Thymus (tissue), 14 donors: ENCODE data around the gene DLD. TPM values are rescaled to one million over a fixed set of nuclear protein-coding genes. Genes with fewer than 3 reads are reported as not detected.
"Not testable (repeated sequence)": the region's sequence is repeated elsewhere in the genome, so short reads cannot be mapped to it uniquely, and the experiment has no call there.

ENCODE experiments used
- DNase-seq, 9 donors: peaks; one replicate each; pipeline ENCODE4 v3.0.0-alpha.2; 2013; ENCODE audit warnings: low spot score in 9 of 9, low read depth in 6 of 9, missing footprints in 1 of 9
- H3K27ac ChIP-seq, 2 donors: one replicate each; pipeline ENCODE4 v1.5.1; 2013; ENCODE audit warnings: control low read depth in 1 of 2, low read depth in 1 of 2, low read length in 1 of 2, mild to moderate bottlenecking in 1 of 2, moderate library complexity in 1 of 2
- H3K27me3 ChIP-seq, 2 donors: one replicate each; pipeline ENCODE4 v1.5.1; 2013; ENCODE audit warnings: low read length in 1 of 2; ENCODE audit not compliant: control insufficient read depth in 2 of 2, insufficient read depth in 1 of 2
- H3K36me3 ChIP-seq, 2 donors: one replicate each; pipeline ENCODE4 v1.5.1; 2013; ENCODE audit warnings: low read length in 1 of 2, mild to moderate bottlenecking in 1 of 2, moderate library complexity in 1 of 2; ENCODE audit not compliant: control insufficient read depth in 2 of 2, insufficient read depth in 2 of 2
- H3K4me1 ChIP-seq, 2 donors: one replicate each; pipeline ENCODE4 v1.5.1; 2013; ENCODE audit warnings: low read length in 2 of 2; ENCODE audit not compliant: control insufficient read depth in 2 of 2, insufficient read depth in 2 of 2
- H3K4me3 ChIP-seq, 2 donors: one replicate each; pipeline ENCODE4 v1.5.1; 2013; ENCODE audit warnings: low read length in 2 of 2, control low read depth in 1 of 2, mild to moderate bottlenecking in 1 of 2
- H3K9me3 ChIP-seq, 2 donors: one replicate each; pipeline ENCODE4 v1.5.1; 2013; ENCODE audit warnings: low read length in 1 of 2, mild to moderate bottlenecking in 1 of 2; ENCODE audit not compliant: control insufficient read depth in 2 of 2, insufficient read depth in 1 of 2
- WGBS: extraction: QIAGEN DNeasy Blood & Tissue Kit; methylation state at CpG from one replicate; pipeline ENCODE4 v1.1.7; 2013; 5-methylcytosine and 5-hydroxymethylcytosine counted together
- long read RNA-seq, 10 donors: transcript quantifications; one replicate each; lab custom pipeline, GENCODE V29; 2026
- polyA plus RNA-seq: library from polyadenylated mRNA; stranded (reverse); fragments of 200-250 nt; gene quantifications from one replicate; pipeline ENCODE4 v1.2.3, GENCODE V29; 2013
- total RNA-seq: library from RNA; stranded (reverse); fragments of 120-200 nt; gene quantifications from one replicate; pipeline ENCODE4 v1.2.4, GENCODE V29; 2013
- donor health status: healthy.

DLD gene
- total RNA-seq, result 42.4 TPM
- polyA plus RNA-seq, result 44.2 TPM
- long read RNA-seq, donor 1, partial matches to known transcripts, result 0 of 3 reads
- long read RNA-seq, donor 1, other reads (novel, unspliced or antisense), result 0 of 3 reads
- long read RNA-seq, donor 2, result 0 reads
- long read RNA-seq, donor 3, transcript DLD-201 (14 exons, 3,755 nt), result major isoform, 27 of 184 reads
- long read RNA-seq, donor 3, partial matches to known transcripts, result 111 of 184 reads
- long read RNA-seq, donor 3, other reads (novel, unspliced or antisense), result 44 of 184 reads
- long read RNA-seq, donor 4, transcript DLD-201 (14 exons, 3,755 nt), result major isoform, 6 of 14 reads
- long read RNA-seq, donor 4, partial matches to known transcripts, result 5 of 14 reads
- long read RNA-seq, donor 4, other reads (novel, unspliced or antisense), result 0 of 14 reads
- long read RNA-seq, donor 5, transcript DLD-201 (14 exons, 3,755 nt), result major isoform, 26 of 74 reads
- long read RNA-seq, donor 5, partial matches to known transcripts, result 42 of 74 reads
- long read RNA-seq, donor 5, other reads (novel, unspliced or antisense), result 0 of 74 reads
- long read RNA-seq, donor 6, transcript DLD-201 (14 exons, 3,755 nt), result major isoform, 19 of 20 reads
- long read RNA-seq, donor 6, partial matches to known transcripts, result 0 of 20 reads
- long read RNA-seq, donor 6, other reads (novel, unspliced or antisense), result 0 of 20 reads
- long read RNA-seq, donor 7, transcript DLD-201 (14 exons, 3,755 nt), result major isoform, 36 of 52 reads
- long read RNA-seq, donor 7, partial matches to known transcripts, result 13 of 52 reads
- long read RNA-seq, donor 7, other reads (novel, unspliced or antisense), result 0 of 52 reads
- long read RNA-seq, donor 8, transcript DLD-201 (14 exons, 3,755 nt), result major isoform, 9 of 41 reads
- long read RNA-seq, donor 8, partial matches to known transcripts, result 32 of 41 reads
- long read RNA-seq, donor 8, other reads (novel, unspliced or antisense), result 0 of 41 reads
- long read RNA-seq, donor 9, transcript DLD-201 (14 exons, 3,755 nt), result major isoform, 18 of 29 reads
- long read RNA-seq, donor 9, partial matches to known transcripts, result 10 of 29 reads
- long read RNA-seq, donor 9, other reads (novel, unspliced or antisense), result 0 of 29 reads
- long read RNA-seq, donor 10, transcript DLD-201 (14 exons, 3,755 nt), result major isoform, 8 of 58 reads
- long read RNA-seq, donor 10, partial matches to known transcripts, result 39 of 58 reads
- long read RNA-seq, donor 10, other reads (novel, unspliced or antisense), result 7 of 58 reads

GRCh38 chr7:107890962-107891635 is at the start of gene DLD:
Gene DLD, plus strand, starts transcription at chr7:107891183. Its CDS starts 68 bp downstream, at chr7:107891251.
- peak within 1 kb of the TSS; percentile 84 to 90 for H3K4me3 ChIP-seq
- peak within 1 kb of the TSS; percentile 89 to 94 for H3K27ac ChIP-seq
- DNase-seq, result peak; percentile 81 to 95 (median 87)
- H3K27me3 ChIP-seq, result no peaks in the 10 kb centered on the region
- peaks cover 3 to 22% of the 10 kb centered on the region in 2 donors for H3K36me3 ChIP-seq
- H3K9me3 ChIP-seq, result peaks cover 0 to 5% of the 10 kb centered on the region in 2 donors
- peaks cover 6 to 13% of the 10 kb centered on the region in 2 donors for H3K4me1 ChIP-seq
- under 1% methylated on average over 55 of the region's 55 CpGs for WGBS

GRCh38 chr7:107842213-107842612 is 48.8 kb upstream of the DLD start:
- H3K36me3 ChIP-seq, result no peaks in the 10 kb centered on the region
- 96% methylated on average over 3 of the region's 3 CpGs for WGBS

GRCh38 chr7:107843184-107843583 is 47.8 kb upstream of the DLD start:
- 97% methylated on average over 16 of the region's 16 CpGs for WGBS
- no peak for DNase-seq
- no peaks in the 10 kb centered on the region for H3K9me3 ChIP-seq
- no peaks in the 10 kb centered on the region for H3K36me3 ChIP-seq
- H3K27me3 ChIP-seq, result no peaks in the 10 kb centered on the region
- H3K27ac ChIP-seq, result no peak overlapping the region
- no peaks in the 10 kb centered on the region for H3K4me1 ChIP-seq
- no peak overlapping the region for H3K4me3 ChIP-seq

More at GRCh38 chr7:107842213-107842612, 48.8 kb upstream of the DLD start:
- no peak for DNase-seq
- Histone ChIP-seq H3K27ac (no peak overlapping the region), H3K27me3 (no peaks in the 10 kb centered on the region), H3K9me3 (no peaks in the 10 kb centered on the region), H3K4me1 (no peaks in the 10 kb centered on the region), H3K4me3 (no peak overlapping the region)

- H3K27me3 ChIP-seq, result no peaks in the 10 kb centered on the region
These were observed 44.7 kb upstream of the DLD start for GRCh38 chr7:107846324-107846723.

GRCh38 chr7:107847168-107847835 is 43.7 kb upstream of the DLD start:
- H3K27ac ChIP-seq, result no peak overlapping the region
- no peaks in the 10 kb centered on the region for H3K36me3 ChIP-seq
- no peaks in the 10 kb centered on the region for H3K4me1 ChIP-seq
- no peaks in the 10 kb centered on the region for H3K9me3 ChIP-seq
- WGBS, result 98% methylated on average over 17 of the region's 18 CpGs
- H3K27me3 ChIP-seq, result no peaks in the 10 kb centered on the region
- no peak for DNase-seq
- H3K4me3 ChIP-seq, result no peak overlapping the region

More at GRCh38 chr7:107846324-107846723, 44.7 kb upstream of the DLD start:
- no peaks in the 10 kb centered on the region for H3K9me3 ChIP-seq
- H3K4me3 ChIP-seq, result no peak overlapping the region
- H3K27ac ChIP-seq, result no peak overlapping the region
- H3K4me1 ChIP-seq, result no peaks in the 10 kb centered on the region
- H3K36me3 ChIP-seq, result no peaks in the 10 kb centered on the region
- DNase-seq, result no peak

GRCh38 chr7:107847836-107848175 is 43.2 kb upstream of the DLD start:
- not testable (repeated sequence) for H3K27me3 ChIP-seq, DNase-seq, H3K4me3 ChIP-seq, H3K9me3 ChIP-seq, H3K27ac ChIP-seq, H3K36me3 ChIP-seq, H3K4me1 ChIP-seq
- WGBS, result 95% methylated on average over 20 of the region's 20 CpGs

GRCh38 chr7:107848211-107848610 is 42.8 kb upstream of the DLD start:
- H3K27me3 ChIP-seq, H3K36me3 ChIP-seq, H3K4me1 ChIP-seq, H3K4me3 ChIP-seq, H3K9me3 ChIP-seq, H3K27ac ChIP-seq, DNase-seq: not testable (repeated sequence)
- 97% methylated on average over 31 of the region's 31 CpGs for WGBS

GRCh38 chr7:107850216-107850615 is 40.8 kb upstream of the DLD start:
- no peaks in the 10 kb centered on the region for H3K9me3 ChIP-seq
- no peak overlapping the region for H3K27ac ChIP-seq
- WGBS, result 87% methylated on average over 4 of the region's 4 CpGs
- DNase-seq, result no peak
- H3K27me3 ChIP-seq, result no peaks in the 10 kb centered on the region
- H3K4me1 ChIP-seq, result no peaks in the 10 kb centered on the region
- no peaks in the 10 kb centered on the region for H3K36me3 ChIP-seq
- no peak overlapping the region for H3K4me3 ChIP-seq
